PFSK-1 (cell line): ENCODE data around the gene CCNL2.

Source experiments
- FOXP2 ChIP-seq: optimal IDR thresholded peaks from 2 replicates; pipeline ENCODE3; 2011; ENCODE audit warnings: borderline replicate concordance, control low read depth, inconsistent platforms; ENCODE audit not compliant: insufficient read depth; ENCODE audit errors: extremely low read length, extremely low read depth
- POLR2AphosphoS5 ChIP-seq: IDR thresholded peaks from 2 replicates; pipeline ENCODE4 v1.6.1; 2012; ENCODE audit warnings: low read depth, mild to moderate bottlenecking, control low read depth, low read length, moderate library complexity
- REST ChIP-seq, 2 experiments: IDR thresholded peaks; 2 replicates each; pipeline versions ENCODE4 v1.6.1 to v1.8.0; 2011 to 2012; ENCODE audit warnings: low read depth in 2 of 2, low read length in 2 of 2, control low read depth in 1 of 2, inconsistent platforms in 1 of 2, mild to moderate bottlenecking in 1 of 2, moderate library complexity in 1 of 2; ENCODE audit not compliant: insufficient read depth in 1 of 2
- SIN3A ChIP-seq: IDR thresholded peaks from 2 replicates; pipeline ENCODE4 v1.6.1; 2012; ENCODE audit warnings: mild to moderate bottlenecking, low read length, moderate library complexity, borderline replicate concordance; ENCODE audit not compliant: insufficient read depth
- TAF1 ChIP-seq: IDR thresholded peaks from 2 replicates; pipeline ENCODE4 v1.6.1; 2012; ENCODE audit warnings: low read length, control low read depth, borderline replicate concordance; ENCODE audit not compliant: insufficient read depth

The CCNL2 gene

GRCh38 chr1:1424707-1425106 is 25.6 kb upstream of the CCNL2 start:
- no peak for TF ChIP-seq REST (IDR thresholded peaks at IDR 0.05; ENCODE audit: insufficient read depth in 1 of 2, low read depth in 2 of 2, low read length in 2 of 2)
- no peak for TF ChIP-seq TAF1
- TF ChIP-seq SIN3A = no peak
- TF ChIP-seq FOXP2 = no peak

GRCh38 chr1:1423245-1423597 is 24.1 kb upstream of the CCNL2 start:
- no peak for TF ChIP-seq REST (IDR thresholded peaks at IDR 0.05; ENCODE audit: insufficient read depth in 1 of 2, low read depth in 2 of 2, low read length in 2 of 2)
- TF ChIP-seq SIN3A = no peak
- no peak for TF ChIP-seq TAF1
- TF ChIP-seq POLR2AphosphoS5 = no peak
- TF ChIP-seq FOXP2 = no peak

- TF ChIP-seq POLR2AphosphoS5 (no peak), FOXP2 (no peak), REST (IDR thresholded peaks at IDR 0.05; ENCODE audit: insufficient read depth in 1 of 2, low read depth in 2 of 2, low read length in 2 of 2) (no peak), TAF1 (no peak), SIN3A (no peak)
Observed at GRCh38 chr1:1422465-1423244, 23.5 kb upstream of the CCNL2 start.

- TF ChIP-seq POLR2AphosphoS5 (no peak), SIN3A (no peak), REST (IDR thresholded peaks at IDR 0.05; ENCODE audit: insufficient read depth in 1 of 2, low read depth in 2 of 2, low read length in 2 of 2) (no peak), FOXP2 (no peak), TAF1 (no peak)
Observed at GRCh38 chr1:1421907-1422464, 22.9 kb upstream of the CCNL2 start.
